Esophagus squamous epithelium (tissue), 5 donors: Measurements from ENCODE around the gene TTC39B. TPM values are rescaled to one million over a fixed set of nuclear protein-coding genes. Genes with fewer than 3 reads are reported as not detected.

Source experiments
- DNase-seq: peaks from one replicate; lab custom pipeline; 2025; lab: John Stamatoyannopoulos, UW
- H3K27ac ChIP-seq, 4 donors: fragments of 200-600 bp; sonication (generic); one replicate each; pipeline ENCODE4 v1.5.1; 2016 to 2019; ENCODE audit warnings: mild to moderate bottlenecking in 1 of 4
- H3K27me3 ChIP-seq, 4 donors: fragments of 200-600 bp; sonication (generic); 1 replicate in 3 of 4; 2 replicates in 1 of 4; pipeline versions ENCODE4 v1.5.1 to v1.6.0; 2017 to 2021; ENCODE audit warnings: antibody characterized with exemption in 1 of 4
- H3K36me3 ChIP-seq, 3 donors: fragments of 200-600 bp; sonication (generic); one replicate each; pipeline ENCODE4 v1.5.1; 2016 to 2019
- H3K4me1 ChIP-seq, 3 donors: fragments of 200-600 bp; sonication (generic); one replicate each; pipeline ENCODE4 v1.5.1; 2017 to 2019
- H3K4me3 ChIP-seq, 4 donors: fragments of 200-600 bp; sonication (generic); 1 replicate in 3 of 4; 2 replicates in 1 of 4; pipeline ENCODE4 v1.5.1; 2016 to 2019; ENCODE audit warnings: mild to moderate bottlenecking in 2 of 4, moderate library complexity in 1 of 4
- H3K9me3 ChIP-seq, 3 donors: fragments of 200-600 bp; sonication (generic); one replicate each; pipeline ENCODE4 v1.5.1; 2016 to 2019
- POLR2A ChIP-seq, 4 donors: fragments of 450-650 bp; IDR thresholded peaks; one replicate each; pipeline ENCODE4 v1.6.1; 2017; ENCODE audit warnings: antibody characterized with exemption in 4 of 4, mild to moderate bottlenecking in 4 of 4, moderate library complexity in 3 of 4
- WGBS, 2 donors: methylation state at CpG; one replicate each; pipeline ENCODE4 v1.1.5; 2018; 5-methylcytosine and 5-hydroxymethylcytosine counted together
- intact Hi-C: fragments of 100-400 bp; cut with DNase I; formaldehyde crosslinking; loops from one replicate; pipeline ENCODE4 v1.15.0; 2022
- total RNA-seq, 4 donors: library from RNA; depleted of rRNA; stranded (reverse); fragments of >200 nt; gene quantifications; one replicate each; pipeline ENCODE4 v1.1.0, GENCODE V29; 2016
- TF ChIP-seq, protein P1 (sequence below), 6 experiments: fragments of 450-650 bp in 4 of 6; fragments of 200-600 bp in 2 of 6; sonication (generic) in 2 of 6; IDR thresholded peaks; one replicate each; pipeline ENCODE4 v1.5.1; 2016 to 2019; ENCODE audit warnings: antibody characterized with exemption in 6 of 6, mild to moderate bottlenecking in 4 of 6, moderate library complexity in 4 of 6
- donor health status: DM: yes; HTN: yes; CAD: no.

TTC39B gene
- total RNA-seq, 4 donors from 2014 or later, result 15.8 to 24.3 (median 17.5) TPM

DNA sequence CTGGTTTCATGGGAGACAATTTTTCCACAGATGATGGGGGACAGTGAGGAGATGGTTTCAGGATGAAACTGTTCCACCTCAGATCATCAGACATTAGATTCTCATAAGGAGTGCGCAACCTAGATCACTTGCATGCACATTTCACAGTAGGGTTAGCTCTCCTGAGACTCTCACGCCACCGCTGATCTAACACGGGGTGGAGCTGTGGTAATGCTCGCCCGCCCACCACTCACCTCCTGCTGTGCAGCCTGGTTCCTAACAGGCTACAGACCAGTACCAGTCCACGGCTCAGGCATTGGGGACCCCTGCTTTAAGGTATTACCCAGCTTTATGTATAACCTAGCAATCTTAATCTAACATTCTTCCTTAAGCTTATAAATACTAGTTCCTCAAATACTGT lies 35.6 kb downstream of the TTC39B start:
- WGBS, 2 donors, result 84 to 99% methylated on average over 7 of the region's 7 CpGs
- TF ChIP-seq, protein P1, sequence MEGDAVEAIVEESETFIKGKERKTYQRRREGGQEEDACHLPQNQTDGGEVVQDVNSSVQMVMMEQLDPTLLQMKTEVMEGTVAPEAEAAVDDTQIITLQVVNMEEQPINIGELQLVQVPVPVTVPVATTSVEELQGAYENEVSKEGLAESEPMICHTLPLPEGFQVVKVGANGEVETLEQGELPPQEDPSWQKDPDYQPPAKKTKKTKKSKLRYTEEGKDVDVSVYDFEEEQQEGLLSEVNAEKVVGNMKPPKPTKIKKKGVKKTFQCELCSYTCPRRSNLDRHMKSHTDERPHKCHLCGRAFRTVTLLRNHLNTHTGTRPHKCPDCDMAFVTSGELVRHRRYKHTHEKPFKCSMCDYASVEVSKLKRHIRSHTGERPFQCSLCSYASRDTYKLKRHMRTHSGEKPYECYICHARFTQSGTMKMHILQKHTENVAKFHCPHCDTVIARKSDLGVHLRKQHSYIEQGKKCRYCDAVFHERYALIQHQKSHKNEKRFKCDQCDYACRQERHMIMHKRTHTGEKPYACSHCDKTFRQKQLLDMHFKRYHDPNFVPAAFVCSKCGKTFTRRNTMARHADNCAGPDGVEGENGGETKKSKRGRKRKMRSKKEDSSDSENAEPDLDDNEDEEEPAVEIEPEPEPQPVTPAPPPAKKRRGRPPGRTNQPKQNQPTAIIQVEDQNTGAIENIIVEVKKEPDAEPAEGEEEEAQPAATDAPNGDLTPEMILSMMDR (IDR thresholded peaks at IDR 0.05), result no peak
- TF ChIP-seq POLR2A (IDR thresholded peaks at IDR 0.05), result no peak
- no peaks in the 10 kb centered on the region for H3K9me3 ChIP-seq
- no peak overlapping the region for H3K4me3 ChIP-seq
- peaks cover 0 to 3% (median 0%) of the 10 kb centered on the region in 3 donors for H3K4me1 ChIP-seq
- H3K27ac ChIP-seq, result no peak overlapping the region
- no peak for DNase-seq
- intact Hi-C loops, result loop anchor here (10.0 kb wide), 1 partner anchor 143 kb away; no protein-coding TSS in a partner anchor
- peaks cover 0 to 11% (median 0%) of the 10 kb centered on the region in 3 donors for H3K36me3 ChIP-seq
- no peaks in the 10 kb centered on the region for H3K27me3 ChIP-seq

DNA sequence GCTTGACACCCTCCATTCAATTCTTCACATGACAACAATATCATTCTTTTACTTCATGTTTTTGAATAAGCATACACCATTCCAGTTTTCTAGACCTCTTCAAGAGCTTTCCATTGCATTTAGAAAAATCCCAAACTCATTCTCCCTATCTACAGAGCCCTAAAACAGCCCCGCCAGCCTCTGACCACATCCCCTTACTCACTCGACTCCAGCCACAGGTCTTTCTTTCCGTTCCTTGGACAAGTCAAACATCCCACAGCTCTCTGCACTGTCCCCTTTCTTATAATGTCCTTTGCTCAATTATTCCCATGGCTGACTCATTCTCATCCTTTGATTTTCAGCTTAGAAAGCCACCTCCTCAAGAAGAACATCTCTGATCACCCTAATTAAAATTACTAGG lies 38.2 kb downstream of the TTC39B start:
- TF ChIP-seq, protein P1 (IDR thresholded peaks at IDR 0.05), result no peak
- no peak for TF ChIP-seq POLR2A (IDR thresholded peaks at IDR 0.05)
- Histone ChIP-seq H3K9me3 (no peaks in the 10 kb centered on the region), H3K4me1 (no peaks in the 10 kb centered on the region), H3K36me3 (peaks cover 0 to 11% (median 0%) of the 10 kb centered on the region in 3 donors), H3K27me3 (no peaks in the 10 kb centered on the region), H3K27ac (no peak overlapping the region), H3K4me3 (no peak overlapping the region)
- intact Hi-C loops, result no loop called here
- no peak for DNase-seq
- WGBS, 2 donors, result 76 to 96% methylated on average over 3 of the region's 3 CpGs

DNA sequence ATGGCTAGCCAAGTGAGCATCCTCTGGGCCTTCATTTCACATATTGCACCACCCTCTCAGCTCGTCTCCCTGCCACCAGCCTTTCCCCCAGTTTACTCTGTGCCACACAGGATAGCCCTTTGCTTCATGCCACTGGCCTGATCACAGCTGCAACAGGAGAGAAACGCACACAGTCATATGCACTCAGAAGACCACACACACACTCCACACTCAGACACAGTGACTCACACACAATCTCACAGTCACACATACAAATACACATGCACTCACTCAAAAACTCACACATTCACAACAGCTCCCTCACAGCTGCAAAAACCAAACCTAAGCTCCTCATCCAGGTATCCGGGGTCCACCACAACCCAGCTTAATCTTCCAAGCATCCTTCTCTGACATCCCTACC lies 38.7 kb downstream of the TTC39B start:
- TF ChIP-seq POLR2A (IDR thresholded peaks at IDR 0.05), result no peak
- TF ChIP-seq, protein P1 (IDR thresholded peaks at IDR 0.05), result no peak
- peaks cover 0 to 11% (median 0%) of the 10 kb centered on the region in 3 donors for H3K36me3 ChIP-seq
- no peak for DNase-seq
- H3K9me3 ChIP-seq, result no peaks in the 10 kb centered on the region
- intact Hi-C loops, result no loop called here
- no peak overlapping the region for H3K4me3 ChIP-seq
- H3K27ac ChIP-seq, result no peak overlapping the region
- H3K27me3 ChIP-seq, result no peaks in the 10 kb centered on the region
- H3K4me1 ChIP-seq, result no peaks in the 10 kb centered on the region
- 87 to 91% methylated on average over 2 to 3 of the region's 3 CpGs for WGBS, 2 donors

DNA sequence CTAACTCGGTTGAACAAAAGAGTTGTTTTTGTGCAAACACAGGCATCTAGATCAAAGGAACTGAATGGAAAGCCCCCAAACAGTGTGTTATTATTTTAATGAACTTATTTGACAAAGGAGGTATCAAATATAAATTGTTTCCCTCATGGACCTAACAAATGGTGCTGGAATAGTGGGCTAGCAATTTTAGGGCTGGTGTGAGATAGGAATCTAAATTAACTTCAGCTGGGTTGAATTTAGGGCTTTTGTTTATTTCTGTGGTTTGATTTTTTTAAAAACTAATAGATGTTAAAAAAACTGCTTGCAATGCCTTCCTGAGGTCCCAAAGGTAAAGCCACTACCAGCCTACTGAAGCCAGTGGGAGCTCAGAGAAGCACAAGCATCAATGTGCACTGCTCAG lies 42.1 kb downstream of the TTC39B start:
- H3K27ac ChIP-seq, result no peak overlapping the region
- H3K9me3 ChIP-seq, result no peaks in the 10 kb centered on the region
- no peak overlapping the region for H3K4me3 ChIP-seq
- no peaks in the 10 kb centered on the region for H3K4me1 ChIP-seq
- H3K27me3 ChIP-seq, result no peaks in the 10 kb centered on the region
- TF ChIP-seq, protein P1 (IDR thresholded peaks at IDR 0.05), result no peak
- TF ChIP-seq POLR2A (IDR thresholded peaks at IDR 0.05), result no peak
- DNase-seq, result no peak
- WGBS, 2 donors, result 78 to 79% methylated on average over 1 of the region's 1 CpG
- peaks cover 0 to 9% (median 0%) of the 10 kb centered on the region in 3 donors for H3K36me3 ChIP-seq
- intact Hi-C loops, result no loop called here

DNA sequence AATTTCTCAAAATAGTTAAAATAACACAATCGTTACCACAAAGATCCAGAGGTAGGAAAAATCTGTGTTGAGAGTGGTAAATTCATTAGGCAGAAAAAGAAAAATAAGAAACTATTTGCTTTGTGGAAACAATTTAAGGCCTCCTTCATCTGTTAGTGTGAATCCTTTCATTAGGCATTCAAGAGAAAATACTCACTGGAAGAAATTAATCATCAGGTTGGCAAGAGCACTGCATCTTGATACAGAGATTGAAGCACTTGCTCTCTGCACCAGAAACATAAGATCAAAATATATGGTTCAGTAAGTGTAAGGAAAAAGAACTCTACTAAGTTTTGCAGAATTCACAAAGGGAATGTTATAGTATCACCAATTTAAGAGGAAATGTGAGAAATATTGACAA lies 44.4 kb downstream of the TTC39B start:
- H3K4me1 ChIP-seq, result no peaks in the 10 kb centered on the region
- H3K4me3 ChIP-seq, result no peak overlapping the region
- WGBS, 2 donors, result 72 to 77% methylated on average over 1 of the region's 1 CpG
- no peak for DNase-seq
- no peak overlapping the region for H3K27ac ChIP-seq
- peaks cover 0 to 18% (median 0%) of the 10 kb centered on the region in 3 donors for H3K36me3 ChIP-seq
- TF ChIP-seq POLR2A (IDR thresholded peaks at IDR 0.05), result no peak
- TF ChIP-seq, protein P1 (IDR thresholded peaks at IDR 0.05), result no peak
- intact Hi-C loops, result no loop called here
- no peaks in the 10 kb centered on the region for H3K27me3 ChIP-seq
- no peaks in the 10 kb centered on the region for H3K9me3 ChIP-seq
